ENCODE results near the gene ITFG1. TPM values are rescaled to one million over a fixed set of nuclear protein-coding genes. Genes with fewer than 3 reads are reported as not detected.
"Not testable (repeated sequence)": the region's sequence is repeated elsewhere in the genome, so short reads cannot be mapped to it uniquely, and the experiment has no call there.

The ITFG1 gene
- total RNA-seq, 2 experiments from 2014 or later = 33.7 to 37.9 TPM

GRCh38 chr16:47324309-47324708 is 136.6 kb downstream of the ITFG1 start:
- DNase-seq (ENCODE audit: low spot score); BruUV-seq (replicated peaks); H4K20me1 ChIP-seq (ENCODE audit: insufficient read depth, low read length); H3K9me2 ChIP-seq (ENCODE audit: insufficient read depth, low read length); H3K4me1 ChIP-seq (ENCODE audit: insufficient read depth, low read length, poor library complexity, severe bottlenecking); H3K4me2 ChIP-seq (ENCODE audit: low read length); POLR2A ChIA-PET; H3K36me3 ChIP-seq (ENCODE audit: insufficient read depth, low read length); intact Hi-C loops (cut with micrococcal nuclease; ENCODE audit: unreplicated experiment); H3K9me3 ChIP-seq (ENCODE audit: low read length); H3K27ac ChIP-seq (ENCODE audit: low read depth, low read length, poor library complexity, severe bottlenecking); CTCF ChIA-PET (ENCODE audit: unreplicated experiment); H2AFZ ChIP-seq (ENCODE audit: low read length); H3K79me2 ChIP-seq (ENCODE audit: insufficient read depth, low read depth, low read length); H3K4me3 ChIP-seq (ENCODE audit: low read depth, low read length, poor library complexity, severe bottlenecking): not testable (repeated sequence)

GRCh38 chr16:47323241-47323640 is 137.6 kb downstream of the ITFG1 start:
- TF ChIP-seq CTCF (conservative IDR thresholded peaks at IDR 0.05; ENCODE audit: low read length) (no peak), EZH2phosphoT487 (IDR thresholded peaks at IDR 0.05; ENCODE audit: borderline replicate concordance, low read depth, low read length) (no peak)
- intact Hi-C loops (cut with micrococcal nuclease; ENCODE audit: unreplicated experiment) = no loop called here
- H3K4me1 ChIP-seq (ENCODE audit: insufficient read depth, low read length, poor library complexity, severe bottlenecking) = no peaks in the 10 kb centered on the region
- POLR2A ChIA-PET = interaction anchor here (0.6 kb wide), 1 partner anchor 56 kb away, joined by 3 read pairs; no protein-coding TSS in a partner anchor
- no TSS peak for BruUV-seq (replicated peaks)
- H4K20me1 ChIP-seq (ENCODE audit: insufficient read depth, low read length) = no peaks in the 10 kb centered on the region
- H3K79me2 ChIP-seq (ENCODE audit: insufficient read depth, low read depth, low read length) = no peaks in the 10 kb centered on the region
- H3K36me3 ChIP-seq (ENCODE audit: insufficient read depth, low read length) = no peaks in the 10 kb centered on the region
- no peak overlapping the region for H3K27ac ChIP-seq (ENCODE audit: low read depth, low read length, poor library complexity, severe bottlenecking)
- no peak overlapping the region for H3K4me2 ChIP-seq (ENCODE audit: low read length)
- no peak overlapping the region for H3K4me3 ChIP-seq (ENCODE audit: low read depth, low read length, poor library complexity, severe bottlenecking)
- DNase-seq (ENCODE audit: low spot score) = no peak
- CTCF ChIA-PET (ENCODE audit: unreplicated experiment) = no interaction called here
- no peak overlapping the region for H2AFZ ChIP-seq (ENCODE audit: low read length)
- no peaks in the 10 kb centered on the region; the same call in 1 of the 2 replicates for H3K9me2 ChIP-seq (ENCODE audit: insufficient read depth, low read length)
- H3K9me3 ChIP-seq (ENCODE audit: low read length) = no peaks in the 10 kb centered on the region

GRCh38 chr16:47320546-47321310 is 140.1 kb downstream of the ITFG1 start:
- Histone ChIP-seq H3K36me3 (ENCODE audit: insufficient read depth, low read length) (no peaks in the 10 kb centered on the region), H3K4me1 (ENCODE audit: insufficient read depth, low read length, poor library complexity, severe bottlenecking) (peaks cover 3% of the 10 kb centered on the region), H4K20me1 (ENCODE audit: insufficient read depth, low read length) (no peaks in the 10 kb centered on the region), H2AFZ (ENCODE audit: low read length) (no peak overlapping the region), H3K4me2 (ENCODE audit: low read length) (no peak overlapping the region), H3K9me2 (ENCODE audit: insufficient read depth, low read length) (no peaks in the 10 kb centered on the region; the same call in 1 of the 2 replicates), H3K79me2 (ENCODE audit: insufficient read depth, low read depth, low read length) (no peaks in the 10 kb centered on the region), H3K27ac (ENCODE audit: low read depth, low read length, poor library complexity, severe bottlenecking) (no peak overlapping the region), H3K4me3 (ENCODE audit: low read depth, low read length, poor library complexity, severe bottlenecking) (no peak overlapping the region), H3K9me3 (ENCODE audit: low read length) (no peaks in the 10 kb centered on the region)
- intact Hi-C loops (cut with micrococcal nuclease; ENCODE audit: unreplicated experiment) = no loop called here
- CTCF ChIA-PET (ENCODE audit: unreplicated experiment) = no interaction called here
- no TSS peak for BruUV-seq (replicated peaks)
- TF ChIP-seq EZH2phosphoT487 (IDR thresholded peaks at IDR 0.05; ENCODE audit: borderline replicate concordance, low read depth, low read length) (no peak), CTCF (conservative IDR thresholded peaks at IDR 0.05; ENCODE audit: low read length) (no peak)
- DNase-seq (ENCODE audit: low spot score) = no peak
- POLR2A ChIA-PET = no interaction called here

All from OCI-LY7 (cell line).